ENCODE results near the gene KLF2.
A peak's percentile ranks its signal among the peaks of the same experiment; 100 is the strongest.

KLF2 gene

DNA sequence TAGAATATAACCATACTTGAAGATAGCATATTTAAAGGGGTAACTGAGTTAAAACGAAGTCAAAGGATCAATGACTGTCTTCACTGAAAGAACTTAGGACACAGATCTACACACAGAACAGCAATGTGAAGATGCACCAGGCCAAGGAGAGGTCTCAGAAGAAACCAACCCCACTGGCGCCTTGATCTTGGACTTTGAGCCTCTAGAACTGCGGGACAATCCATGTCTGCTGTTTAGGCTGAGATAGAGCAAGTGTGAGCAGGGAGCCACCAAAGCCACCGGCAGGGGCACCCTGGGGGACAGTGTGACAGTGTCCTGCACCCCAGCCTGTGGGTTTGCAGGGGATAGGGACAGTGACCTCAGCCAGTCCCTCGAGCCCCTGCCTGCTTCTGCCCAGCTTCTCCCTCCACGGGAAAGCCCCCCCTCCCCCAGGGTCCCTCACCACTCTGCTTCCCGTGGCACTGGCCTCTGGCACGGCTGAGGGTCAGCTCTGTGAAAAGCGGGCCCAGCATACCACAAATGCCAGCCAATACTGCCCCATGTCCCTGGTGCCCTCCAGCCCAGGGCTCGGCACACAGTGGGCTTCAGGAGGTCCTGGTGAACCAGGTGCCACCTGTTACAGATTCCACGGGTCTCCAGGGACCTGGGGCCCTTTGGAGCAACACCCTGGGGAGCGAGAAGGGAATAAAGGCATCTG is 40.8 kb downstream of the KLF2 start:
- no peak for DNase-seq

DNA sequence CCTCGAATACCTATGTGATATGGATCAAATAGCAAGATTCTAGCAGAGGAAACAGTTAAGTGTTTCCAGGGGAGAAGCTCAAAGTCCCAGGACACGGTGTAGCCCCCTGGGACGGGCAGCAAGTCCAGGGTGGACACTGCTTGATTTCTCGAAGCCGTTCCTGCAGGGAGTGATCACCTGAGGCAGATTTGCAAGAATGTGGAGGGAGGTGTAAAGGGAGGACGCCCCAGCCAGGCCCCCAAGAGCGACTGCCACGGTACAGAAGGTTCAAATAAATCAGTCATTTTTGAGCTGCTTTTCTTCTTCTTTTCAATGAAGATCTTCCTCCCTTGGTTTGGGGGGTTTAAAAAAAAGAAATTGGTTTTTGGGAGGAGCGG is 41.4 kb downstream of the KLF2 start:
- no peak for DNase-seq

DNA sequence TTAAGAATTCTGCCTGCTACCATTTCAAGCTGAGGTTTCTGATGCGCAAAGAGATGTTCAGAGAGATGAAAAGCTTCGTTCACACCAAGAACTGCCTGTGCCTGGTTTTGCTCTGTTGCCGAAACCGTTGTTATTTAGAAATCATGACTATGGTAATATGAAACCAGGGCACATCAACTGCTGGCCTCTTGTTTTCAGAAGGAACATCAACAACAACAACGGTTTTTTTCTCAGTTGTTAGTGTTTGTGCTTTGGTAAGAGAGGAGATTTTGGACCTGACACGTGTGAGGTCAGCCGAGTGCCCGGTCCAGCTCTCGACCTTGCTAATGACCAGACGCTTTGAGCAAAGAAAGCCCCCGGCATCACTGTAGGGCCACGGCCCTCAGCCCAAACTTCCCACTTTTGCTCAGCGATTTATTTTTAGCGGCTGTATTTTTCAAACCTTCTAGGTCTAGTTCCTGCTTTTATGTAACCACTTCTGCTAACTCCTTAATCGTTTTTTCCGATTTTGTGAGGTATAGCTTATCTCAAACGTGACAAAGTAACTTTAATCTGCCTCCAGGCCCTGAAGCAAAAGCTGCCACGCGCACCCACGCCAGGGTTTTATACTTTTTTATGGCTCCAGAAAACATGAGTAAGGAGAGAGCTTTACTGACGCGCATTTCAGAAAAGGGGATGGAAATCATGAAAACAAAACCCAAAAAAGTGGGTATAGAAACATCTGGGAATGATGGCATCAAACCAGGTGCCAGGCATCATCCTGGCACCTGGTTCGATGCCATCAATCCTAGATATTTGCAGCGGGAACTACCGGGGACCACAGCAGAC is 42.0 kb downstream of the KLF2 start:
- DNase-seq: peak; percentile 33 to 69

DNA sequence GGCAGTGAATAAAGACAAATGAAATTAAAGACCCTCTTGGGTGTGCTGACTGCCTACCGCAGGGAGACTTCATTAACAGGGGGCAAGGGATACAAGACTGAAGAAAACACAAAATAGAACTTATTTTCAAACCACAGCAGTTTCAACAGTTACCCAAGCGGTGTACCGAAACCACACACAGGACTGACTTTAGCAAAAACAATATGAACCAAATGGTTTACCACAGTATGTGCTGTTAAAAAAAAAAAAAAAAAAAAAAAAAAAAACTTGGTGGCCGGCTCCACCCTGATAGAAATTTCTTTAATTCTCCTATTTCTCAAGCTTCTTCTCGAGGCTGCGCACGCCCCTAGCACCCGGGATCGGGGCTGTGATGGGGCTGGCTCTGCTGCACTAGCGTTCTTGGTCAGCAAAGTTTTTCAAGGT is 42.6 kb downstream of the KLF2 start:
- DNase-seq: no peak

- DNase-seq: peak in 1 of 2 experiments; percentile 55
Observed at GRCh38 chr19:16368385-16369305, 44.0 kb downstream of the KLF2 start.

- DNase-seq: no peak
Observed at GRCh38 chr19:16369306-16369663, 44.7 kb downstream of the KLF2 start.

DNA sequence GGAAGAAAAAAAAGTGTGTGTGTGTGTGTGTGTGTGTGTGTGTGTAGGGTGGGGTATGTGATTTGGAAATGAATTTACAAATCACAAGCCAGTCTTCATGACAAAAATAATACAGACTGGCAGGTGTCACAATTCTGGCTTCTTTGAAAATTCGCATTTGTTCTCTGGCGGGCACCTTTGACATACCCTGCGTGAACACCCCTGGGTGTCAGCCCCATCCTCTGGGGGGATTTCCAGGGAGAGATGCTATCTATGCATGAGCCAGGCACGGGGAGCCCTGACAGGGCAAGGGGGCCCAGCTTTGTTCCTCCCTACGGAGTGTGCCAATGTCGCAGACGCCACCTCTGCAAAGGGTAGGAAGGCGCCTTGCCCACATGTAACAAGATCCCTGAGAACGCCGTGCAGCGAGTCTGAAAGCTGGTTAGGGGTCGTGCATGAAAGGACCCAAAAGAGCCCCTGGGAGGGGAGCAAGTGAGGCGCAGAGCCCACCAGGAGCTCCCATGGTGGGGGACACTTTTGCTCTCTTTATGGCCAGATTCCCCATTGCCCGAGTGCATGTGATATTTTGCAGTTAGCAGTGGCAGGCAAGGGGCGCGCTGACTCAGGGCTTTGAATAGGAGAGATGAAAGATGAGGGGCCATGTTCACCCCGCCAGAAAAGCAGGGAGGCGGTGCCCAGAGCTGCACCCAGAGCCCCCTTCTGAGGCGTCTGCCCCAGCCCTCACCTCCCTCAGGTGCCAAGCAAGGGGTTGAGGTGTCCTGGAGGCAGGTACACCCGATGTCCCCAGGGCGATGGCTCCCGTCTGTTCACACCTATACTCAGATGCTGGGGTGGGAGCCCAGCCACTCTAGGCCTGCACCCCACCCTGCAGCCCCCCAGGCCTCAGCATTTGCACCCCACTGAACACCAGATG is 45.3 kb downstream of the KLF2 start:
- peak in 1 of 2 experiments; percentile 64 for DNase-seq

DNA sequence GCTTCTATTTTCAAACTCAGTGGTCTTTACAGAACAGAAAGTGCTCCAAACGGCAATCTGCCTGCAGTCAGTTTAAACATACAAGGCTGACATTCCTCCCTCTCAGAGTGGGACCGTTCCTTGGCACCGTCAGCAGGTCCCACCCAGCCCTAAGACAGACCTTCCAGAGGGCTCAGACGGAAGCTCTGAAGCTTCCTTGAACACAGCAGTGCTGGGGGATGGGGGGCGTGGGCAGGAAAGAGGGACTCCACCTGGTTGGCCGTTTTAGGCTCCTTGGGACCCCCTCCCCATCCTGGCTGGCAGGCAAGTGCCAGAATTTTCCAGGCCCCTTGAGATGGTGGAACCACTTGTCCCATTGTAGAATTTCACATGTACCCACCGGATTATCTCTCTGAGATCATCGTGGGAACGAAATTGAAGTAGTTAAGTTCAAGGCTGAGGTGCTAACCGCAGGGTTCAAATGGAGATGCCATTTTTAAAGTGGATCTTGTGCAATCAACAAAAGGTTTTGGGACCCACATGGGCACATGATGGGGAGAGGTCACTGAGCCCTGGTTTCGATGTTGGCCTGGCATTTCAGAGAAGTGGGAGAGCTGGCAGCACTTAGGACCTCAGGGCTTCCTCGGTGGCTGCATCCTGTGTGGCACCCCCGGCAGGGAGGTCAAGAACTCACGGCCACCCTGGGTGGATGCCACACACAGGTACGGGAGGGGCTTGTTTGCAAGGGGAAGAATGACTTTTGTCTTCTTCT is 46.2 kb downstream of the KLF2 start:
- no peak for DNase-seq

- peak; percentile 69 to 83 for DNase-seq
Observed at GRCh38 chr19:16371540-16371986, 46.9 kb downstream of the KLF2 start.

GRCh38 chr19:16372065-16372915 is 47.7 kb downstream of the KLF2 start:
- DNase-seq: no peak

DNA sequence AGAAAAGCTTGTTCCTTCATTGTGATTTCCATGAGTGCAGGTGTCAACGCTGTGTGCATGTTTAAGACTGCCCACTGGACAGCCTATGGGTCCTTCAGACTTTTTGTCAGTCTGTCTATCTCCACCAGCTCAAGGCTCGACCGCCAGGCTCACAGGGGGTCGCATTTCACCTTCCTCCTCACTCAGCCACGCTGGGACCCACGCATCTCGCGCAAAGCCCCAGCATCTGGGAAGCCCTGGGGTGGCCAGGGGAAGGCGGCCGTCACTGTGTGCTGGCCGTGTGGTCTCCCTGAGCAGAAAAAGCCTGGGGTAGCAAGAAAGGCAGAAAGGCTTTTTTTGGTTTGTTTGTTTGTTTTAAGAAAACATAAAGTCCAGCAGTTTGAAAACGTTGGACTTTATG is 48.5 kb downstream of the KLF2 start:
- DNase-seq: no peak

GRCh38 chr19:16373532-16373931 is 48.9 kb downstream of the KLF2 start:
- DNase-seq: no peak

GRCh38 chr19:16373989-16374388 is 49.4 kb downstream of the KLF2 start:
- DNase-seq: no peak

- peak; percentile 37 to 56 for DNase-seq
Observed at GRCh38 chr19:16374436-16374835, 49.8 kb downstream of the KLF2 start.

GRCh38 chr19:16375157-16375935 is 50.7 kb downstream of the KLF2 start:
- no peak for DNase-seq

DNA sequence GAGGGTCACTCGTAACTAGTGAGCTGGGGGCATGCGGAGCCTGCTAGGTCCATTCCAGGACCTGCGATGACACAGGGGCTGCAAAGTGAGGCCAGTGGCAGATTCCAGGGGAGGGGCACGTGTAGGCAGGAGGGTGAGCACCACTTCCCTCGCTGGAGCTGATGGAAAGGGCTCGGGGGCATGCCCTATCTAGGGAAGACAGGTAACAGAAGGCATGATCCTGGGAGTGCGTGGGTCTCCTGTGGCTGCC is 51.2 kb downstream of the KLF2 start:
- DNase-seq: no peak

DNA sequence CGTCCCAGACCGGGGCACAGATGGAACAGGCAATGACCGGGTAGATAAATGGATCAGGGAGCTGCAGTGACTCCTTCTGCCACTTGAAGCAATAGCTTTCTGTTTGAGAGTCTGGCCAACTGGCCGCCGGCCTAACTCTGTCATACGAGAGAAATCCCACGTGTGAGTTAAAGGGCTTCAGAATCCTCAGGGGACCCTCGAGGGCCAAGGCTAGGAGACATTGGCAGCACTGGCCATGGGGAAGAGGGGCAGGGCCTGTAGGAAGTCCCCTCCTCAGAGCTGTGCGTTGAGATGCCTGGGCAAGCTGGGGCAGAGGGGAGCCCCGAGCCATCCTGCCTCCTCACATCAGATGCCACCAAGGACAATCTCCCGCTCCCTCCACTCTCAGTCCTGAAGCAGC is 51.6 kb downstream of the KLF2 start:
- no peak for DNase-seq

- peak in 1 of 2 experiments; percentile 46 for DNase-seq
Observed at GRCh38 chr19:16376649-16377048, 52.0 kb downstream of the KLF2 start.

DNA sequence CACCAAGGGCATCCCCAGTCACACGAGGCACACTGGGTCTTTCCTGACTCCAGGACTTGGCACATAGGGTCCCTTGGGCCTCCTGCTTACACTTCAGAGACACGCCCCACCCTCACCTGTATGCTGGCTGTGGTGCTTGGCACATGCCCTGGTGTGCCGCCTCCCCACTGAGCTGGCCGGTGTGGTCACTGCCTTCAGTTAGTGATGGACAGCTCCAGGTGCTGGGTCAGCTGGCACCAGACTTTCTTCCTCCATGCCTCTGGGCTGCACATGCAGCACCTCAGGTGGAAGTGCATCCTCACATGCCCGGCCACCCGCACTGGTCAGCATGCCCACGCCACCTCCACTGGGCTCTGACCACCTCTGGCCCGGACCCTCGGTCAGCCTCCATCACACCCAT is 52.9 kb downstream of the KLF2 start:
- DNase-seq: no peak

Data from stimulated activated CD4-positive, alpha-beta T cell treated with anti-CD3 and anti-CD28 coated beads, Interleukin-4, amount 100 ng/mL, for 4 hours (primary cell).